ENCODE measurements around the gene CEP135.

DNA sequence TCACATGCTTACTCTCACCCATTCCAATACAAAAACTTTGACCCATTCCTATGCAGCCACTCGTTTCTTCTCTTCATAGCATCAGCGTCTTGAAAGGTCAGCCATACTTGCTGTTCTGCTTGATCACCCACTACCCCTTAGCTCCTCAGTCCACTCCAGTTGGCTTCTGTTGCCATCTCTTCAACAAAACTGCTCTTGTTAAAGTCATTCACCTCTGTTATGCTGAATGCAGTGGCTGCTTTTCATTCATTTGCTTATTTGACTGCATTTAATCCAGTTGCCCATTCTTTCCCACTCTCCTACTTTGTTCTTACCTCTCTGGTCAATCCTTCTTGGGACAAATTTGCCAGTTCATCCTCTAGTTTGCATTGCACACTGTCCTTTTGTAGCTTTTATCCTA, 24.9 kb downstream of the CEP135 start:
- TF ChIP-seq, protein P1, sequence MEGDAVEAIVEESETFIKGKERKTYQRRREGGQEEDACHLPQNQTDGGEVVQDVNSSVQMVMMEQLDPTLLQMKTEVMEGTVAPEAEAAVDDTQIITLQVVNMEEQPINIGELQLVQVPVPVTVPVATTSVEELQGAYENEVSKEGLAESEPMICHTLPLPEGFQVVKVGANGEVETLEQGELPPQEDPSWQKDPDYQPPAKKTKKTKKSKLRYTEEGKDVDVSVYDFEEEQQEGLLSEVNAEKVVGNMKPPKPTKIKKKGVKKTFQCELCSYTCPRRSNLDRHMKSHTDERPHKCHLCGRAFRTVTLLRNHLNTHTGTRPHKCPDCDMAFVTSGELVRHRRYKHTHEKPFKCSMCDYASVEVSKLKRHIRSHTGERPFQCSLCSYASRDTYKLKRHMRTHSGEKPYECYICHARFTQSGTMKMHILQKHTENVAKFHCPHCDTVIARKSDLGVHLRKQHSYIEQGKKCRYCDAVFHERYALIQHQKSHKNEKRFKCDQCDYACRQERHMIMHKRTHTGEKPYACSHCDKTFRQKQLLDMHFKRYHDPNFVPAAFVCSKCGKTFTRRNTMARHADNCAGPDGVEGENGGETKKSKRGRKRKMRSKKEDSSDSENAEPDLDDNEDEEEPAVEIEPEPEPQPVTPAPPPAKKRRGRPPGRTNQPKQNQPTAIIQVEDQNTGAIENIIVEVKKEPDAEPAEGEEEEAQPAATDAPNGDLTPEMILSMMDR (IDR thresholded peaks at IDR 0.05), result no peak
- TF ChIP-seq POLR2A (IDR thresholded peaks at IDR 0.05), result no peak

Data from Peyer's patch (tissue), 4 donors.